ENCODE data around the gene AKAP11.

AKAP11 gene

DNA sequence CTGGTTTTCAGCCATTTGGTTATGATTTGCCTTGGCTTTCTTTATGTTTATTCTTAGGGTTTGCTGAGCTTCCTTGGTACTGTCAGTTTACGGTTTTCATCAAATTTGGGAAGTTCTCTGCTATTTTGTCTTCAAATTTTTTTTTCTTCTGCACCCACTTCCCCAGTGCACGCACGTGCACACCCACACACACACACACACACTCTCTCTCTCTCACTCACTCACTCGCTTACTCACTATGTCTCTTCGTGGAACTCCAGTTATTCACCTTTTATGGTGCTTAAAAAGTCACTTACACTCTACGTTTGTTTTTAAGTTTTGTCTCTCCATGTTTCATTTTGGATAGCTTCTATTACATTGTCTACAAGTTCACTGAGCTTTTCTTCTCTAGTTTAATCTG is 7.1 kb downstream of the AKAP11 start:
- no peak overlapping the region for H3K4me3 ChIP-seq (ENCODE audit: control insufficient read depth, low read depth, low read length)

DNA sequence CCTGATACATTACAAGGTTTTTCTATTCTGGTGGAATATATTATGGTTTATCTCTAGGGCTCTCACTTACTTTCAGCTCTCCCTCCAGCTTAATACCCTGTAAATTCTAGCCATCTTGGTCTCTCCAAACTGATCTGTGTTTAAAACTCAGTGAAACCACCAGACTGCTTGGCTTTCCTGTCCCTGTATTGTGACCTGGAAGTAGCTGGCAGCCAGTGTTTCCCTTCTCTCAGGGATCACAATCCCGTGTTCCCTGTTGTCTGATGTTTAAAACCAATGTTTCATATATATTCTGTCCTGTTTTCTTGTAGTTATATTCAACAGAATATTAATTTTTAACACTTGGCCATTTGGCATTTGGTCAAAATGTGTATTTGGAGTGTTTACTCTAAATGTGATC is 8.0 kb downstream of the AKAP11 start:
- TF ChIP-seq, protein P1, sequence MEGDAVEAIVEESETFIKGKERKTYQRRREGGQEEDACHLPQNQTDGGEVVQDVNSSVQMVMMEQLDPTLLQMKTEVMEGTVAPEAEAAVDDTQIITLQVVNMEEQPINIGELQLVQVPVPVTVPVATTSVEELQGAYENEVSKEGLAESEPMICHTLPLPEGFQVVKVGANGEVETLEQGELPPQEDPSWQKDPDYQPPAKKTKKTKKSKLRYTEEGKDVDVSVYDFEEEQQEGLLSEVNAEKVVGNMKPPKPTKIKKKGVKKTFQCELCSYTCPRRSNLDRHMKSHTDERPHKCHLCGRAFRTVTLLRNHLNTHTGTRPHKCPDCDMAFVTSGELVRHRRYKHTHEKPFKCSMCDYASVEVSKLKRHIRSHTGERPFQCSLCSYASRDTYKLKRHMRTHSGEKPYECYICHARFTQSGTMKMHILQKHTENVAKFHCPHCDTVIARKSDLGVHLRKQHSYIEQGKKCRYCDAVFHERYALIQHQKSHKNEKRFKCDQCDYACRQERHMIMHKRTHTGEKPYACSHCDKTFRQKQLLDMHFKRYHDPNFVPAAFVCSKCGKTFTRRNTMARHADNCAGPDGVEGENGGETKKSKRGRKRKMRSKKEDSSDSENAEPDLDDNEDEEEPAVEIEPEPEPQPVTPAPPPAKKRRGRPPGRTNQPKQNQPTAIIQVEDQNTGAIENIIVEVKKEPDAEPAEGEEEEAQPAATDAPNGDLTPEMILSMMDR (IDR thresholded peaks at IDR 0.05; ENCODE audit: control insufficient read depth, insufficient read depth, low read depth, low read length, missing control alignments) = no peak

More for the DNA sequence above, 7.1 kb downstream of the AKAP11 start:
- TF ChIP-seq, protein P1 (IDR thresholded peaks at IDR 0.05; ENCODE audit: control insufficient read depth, insufficient read depth, low read depth, low read length, missing control alignments) = no peak
- DNase-seq (ENCODE audit: low read depth) = no peak

DNA sequence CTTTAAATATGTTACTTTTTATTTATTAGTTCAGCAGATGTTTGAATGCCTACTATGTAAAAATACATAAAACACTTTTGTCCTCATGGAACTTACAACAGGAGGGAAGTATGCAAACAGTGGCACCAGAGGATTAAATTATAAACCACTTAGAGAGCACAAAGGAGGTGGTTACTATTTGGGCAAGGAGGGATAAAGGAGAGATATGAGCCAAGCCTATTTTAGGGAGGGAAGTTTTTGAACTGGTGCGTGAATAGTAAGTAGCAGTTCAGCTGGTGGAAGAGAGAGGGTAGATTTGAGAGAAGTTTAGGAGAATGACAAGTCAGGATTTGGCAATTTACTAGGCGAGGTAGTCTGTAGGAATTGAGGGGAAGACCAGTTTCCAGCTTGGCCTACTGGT is 8.6 kb downstream of the AKAP11 start:
- no peak overlapping the region for H3K4me3 ChIP-seq (ENCODE audit: control insufficient read depth, low read depth, low read length)
- DNase-seq (ENCODE audit: low read depth) = no peak
- TF ChIP-seq, protein P1 (IDR thresholded peaks at IDR 0.05; ENCODE audit: control insufficient read depth, insufficient read depth, low read depth, low read length, missing control alignments) = no peak

More for the DNA sequence above, 8.0 kb downstream of the AKAP11 start:
- no peak overlapping the region for H3K4me3 ChIP-seq (ENCODE audit: control insufficient read depth, low read depth, low read length)
- DNase-seq (ENCODE audit: low read depth) = no peak

DNA sequence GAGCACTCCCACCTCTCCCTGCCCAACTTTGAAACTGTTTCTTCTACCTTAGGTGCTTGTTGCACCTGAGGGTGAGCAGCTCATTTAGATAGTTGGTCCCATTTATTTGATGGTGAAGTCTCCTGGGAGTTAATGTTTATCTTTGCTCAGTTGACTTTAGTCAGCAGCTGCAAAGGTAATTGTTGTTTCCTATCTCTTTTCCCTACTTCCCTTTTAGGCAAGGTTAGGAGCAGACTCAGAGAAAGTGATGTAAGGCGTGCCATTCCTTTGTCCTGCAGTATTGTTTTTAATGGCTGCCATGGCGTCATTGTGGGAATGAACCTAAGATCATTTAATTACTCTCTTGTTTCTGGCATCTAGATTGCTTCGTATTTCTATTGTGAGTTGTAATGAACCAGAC is 11.6 kb downstream of the AKAP11 start:
- TF ChIP-seq, protein P1 (IDR thresholded peaks at IDR 0.05; ENCODE audit: control insufficient read depth, insufficient read depth, low read depth, low read length, missing control alignments) = no peak
- no peak for DNase-seq (ENCODE audit: low read depth)
- H3K4me3 ChIP-seq (ENCODE audit: control insufficient read depth, low read depth, low read length) = no peak overlapping the region

DNA sequence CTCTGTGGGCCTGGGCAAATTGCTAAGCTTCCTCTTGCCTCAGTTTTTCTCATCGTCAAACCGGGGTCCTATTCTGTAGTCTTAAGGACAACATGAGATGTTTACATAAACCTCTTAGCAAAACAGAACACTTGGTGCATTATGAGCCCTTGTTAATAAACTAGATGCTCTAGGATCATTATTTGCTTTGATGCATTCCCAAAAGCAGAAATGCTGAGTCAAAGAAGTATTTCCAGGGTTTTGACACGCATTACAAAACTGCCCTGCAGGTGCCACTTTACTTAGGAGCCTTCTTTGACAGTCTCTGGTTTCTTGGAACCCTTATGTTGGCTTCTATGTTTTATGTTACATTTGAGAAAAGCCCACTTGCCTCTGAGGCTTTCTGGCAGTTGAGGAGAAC is 12.1 kb downstream of the AKAP11 start:
- H3K4me3 ChIP-seq (ENCODE audit: control insufficient read depth, low read depth, low read length) = no peak overlapping the region
- TF ChIP-seq, protein P1 (IDR thresholded peaks at IDR 0.05; ENCODE audit: control insufficient read depth, insufficient read depth, low read depth, low read length, missing control alignments) = no peak
- DNase-seq (ENCODE audit: low read depth) = no peak

DNA sequence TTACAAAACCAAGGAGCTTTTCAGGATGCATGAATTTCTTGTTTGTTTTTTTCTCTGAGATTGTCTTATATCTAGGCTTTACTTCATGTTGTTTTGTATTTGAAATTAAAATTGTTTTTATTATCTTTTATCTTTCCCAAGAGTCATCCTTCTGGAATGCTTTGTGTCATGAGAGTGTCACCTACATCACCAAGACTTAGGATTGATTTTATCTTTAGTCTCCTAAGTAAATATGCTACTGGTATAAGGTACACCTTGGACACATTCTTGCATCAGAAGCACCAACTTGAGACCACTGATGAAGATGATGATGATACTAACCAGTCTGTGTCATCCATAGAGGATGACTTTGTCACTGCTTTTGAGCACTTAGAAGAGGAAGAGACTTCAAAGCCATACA is 26.4 kb downstream of the AKAP11 start:
- TF ChIP-seq, protein P1 (IDR thresholded peaks at IDR 0.05; ENCODE audit: control insufficient read depth, insufficient read depth, low read depth, low read length, missing control alignments) = no peak
- no peak overlapping the region for H3K4me3 ChIP-seq (ENCODE audit: control insufficient read depth, low read depth, low read length)
- DNase-seq (ENCODE audit: low read depth) = no peak

DNA sequence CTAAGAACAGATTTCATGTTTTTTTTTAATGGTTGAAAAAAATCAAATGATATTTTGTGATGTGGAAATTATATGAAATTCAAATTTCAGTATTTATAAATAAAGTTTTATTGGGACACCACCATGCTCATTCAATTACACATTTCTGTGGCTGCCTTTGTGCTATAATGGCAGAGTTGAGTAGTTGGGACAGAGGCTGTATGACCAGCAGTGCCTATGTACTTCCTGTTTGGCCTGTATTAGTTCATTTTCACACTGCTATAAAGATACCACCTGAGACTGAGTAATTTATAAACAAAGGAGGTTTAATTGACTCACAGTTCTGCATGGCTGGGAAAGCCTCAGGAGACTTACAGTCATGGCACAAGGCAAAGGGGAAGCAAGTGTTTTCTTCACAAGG is 33.6 kb downstream of the AKAP11 start:
- no peak for DNase-seq (ENCODE audit: low read depth)
- TF ChIP-seq, protein P1 (IDR thresholded peaks at IDR 0.05; ENCODE audit: control insufficient read depth, insufficient read depth, low read depth, low read length, missing control alignments) = no peak
- H3K4me3 ChIP-seq (ENCODE audit: control insufficient read depth, low read depth, low read length) = no peak overlapping the region

Data from AG09309 (cell line).